Aorta (tissue), 5 donors: ENCODE data around the gene NSUN4. TPM values are rescaled to one million over a fixed set of nuclear protein-coding genes. Genes with fewer than 3 reads are reported as not detected.
A peak's percentile ranks its signal among the peaks of the same experiment; 100 is the strongest.

Source experiments
- ATAC-seq: fragments of 200-7000 bp; cut with Tn5 transposase; one replicate; pipeline ENCODE4 v1.9.1; 2022; ENCODE audit warnings: moderate library complexity; ENCODE audit not compliant: low FRiP score
- DNase-seq, 2 donors: peaks; one replicate each; pipeline ENCODE4 v3.0.0-alpha.2; 2020
- H3K27ac ChIP-seq, 2 donors: one replicate each; pipeline ENCODE4 v1.5.1; 2013; ENCODE audit warnings: low read length in 2 of 2, mild to moderate bottlenecking in 2 of 2, moderate library complexity in 2 of 2, control low read depth in 1 of 2, inconsistent platforms in 1 of 2, low read depth in 1 of 2
- H3K27me3 ChIP-seq, 2 donors: one replicate each; pipeline ENCODE4 v1.6.1; 2013; ENCODE audit warnings: control low read depth in 1 of 2, low read length in 1 of 2, mild to moderate bottlenecking in 1 of 2, moderate library complexity in 1 of 2; ENCODE audit not compliant: insufficient read depth in 2 of 2, control insufficient read depth in 1 of 2
- H3K36me3 ChIP-seq, 2 donors: one replicate each; pipeline ENCODE4 v1.6.1; 2013; ENCODE audit warnings: control low read depth in 1 of 2, low read length in 1 of 2, mild to moderate bottlenecking in 1 of 2; ENCODE audit not compliant: insufficient read depth in 2 of 2, control insufficient read depth in 1 of 2
- H3K4me1 ChIP-seq, 2 donors: one replicate each; pipeline ENCODE4 v1.6.1; 2013; ENCODE audit warnings: low read length in 2 of 2, control low read depth in 1 of 2, mild to moderate bottlenecking in 1 of 2, moderate library complexity in 1 of 2; ENCODE audit not compliant: insufficient read depth in 2 of 2, control insufficient read depth in 1 of 2
- H3K4me3 ChIP-seq, 2 donors: one replicate each; pipeline ENCODE4 v1.5.1; 2013; ENCODE audit warnings: low read length in 2 of 2, control low read depth in 1 of 2, mild to moderate bottlenecking in 1 of 2
- H3K9me3 ChIP-seq: one replicate; pipeline ENCODE4 v1.6.1; 2013; ENCODE audit warnings: mild to moderate bottlenecking, low read length; ENCODE audit not compliant: control insufficient read depth
- WGBS, 2 donors: extraction: QIAGEN DNeasy Blood & Tissue Kit; methylation state at CpG; one replicate each; pipeline ENCODE4 v1.1.7; 2013; 5-methylcytosine and 5-hydroxymethylcytosine counted together
- intact Hi-C, 2 donors: fragments of 100-400 bp; cut with DNase I; formaldehyde crosslinking; loops; one replicate each; pipeline versions ENCODE4 v1.14.2 to v1.15.0; 2022
- polyA plus RNA-seq, 2 donors: library from polyadenylated mRNA; stranded (reverse); fragments of 200-250 nt; gene quantifications; one replicate each; pipeline ENCODE4 v1.2.3, GENCODE V29; 2013
- total RNA-seq, 2 donors: library from RNA; stranded (reverse); fragmentation: NEBNext Ultra II Directional; extraction: Animal tissue kit (Norgen Biotek cat#: 25700); gene quantifications; one replicate each; pipeline ENCODE4 v1.2.1, GENCODE V29; 2021
- donor health status: healthy with polysubstance abuse.
- donor health status: Bipolar disorder and iron deficiency.
- donor health status: DM: no; HTN: no; CAD: no.
- donor health status: DM: no; HTN: no; CAD: no.
- donor health status: DM: yes; HTN: yes; CAD: no.

The NSUN4 gene
- total and polyA plus RNA-seq, 4 donors: 8.6 to 26.3 (median 15.4) TPM

DNA sequence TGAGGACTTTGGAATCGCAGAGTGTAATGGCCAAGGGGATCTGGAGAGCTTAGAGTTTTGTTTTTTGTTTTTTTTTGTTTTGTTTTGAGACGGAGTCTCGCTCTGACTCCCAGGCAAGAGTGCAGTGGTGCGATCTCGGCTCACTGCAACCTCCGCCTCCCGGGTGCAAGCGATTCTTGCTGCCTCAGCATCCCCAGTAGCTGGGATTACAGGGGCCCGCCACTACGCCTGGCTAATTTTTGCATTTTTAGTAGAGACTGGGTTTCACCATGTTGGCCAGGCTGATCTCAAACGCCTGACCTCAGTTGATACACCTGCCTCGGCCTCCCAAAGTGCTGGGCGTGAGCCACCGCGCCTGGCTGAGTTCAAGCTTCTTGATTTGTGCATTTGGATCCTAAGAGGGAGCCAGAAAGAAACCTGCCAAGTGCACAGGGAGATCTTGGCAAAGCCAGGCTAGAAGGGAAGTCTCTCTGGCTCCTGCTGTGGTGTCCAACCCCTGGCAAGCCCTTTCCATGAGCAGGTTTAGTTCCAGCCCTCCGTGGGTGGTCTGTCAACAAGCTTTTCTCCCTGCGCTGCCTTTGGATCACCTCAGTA lies 54.4 kb downstream of the NSUN4 start:
- no peaks in the 10 kb centered on the region for H3K4me1 ChIP-seq
- 7 to 11% methylated on average over 17 of the region's 17 CpGs for WGBS, 2 donors
- no peaks in the 10 kb centered on the region for H3K27me3 ChIP-seq
- no peak overlapping the region for H3K27ac ChIP-seq
- H3K4me3 ChIP-seq: peak overlapping the region; percentile 9 to 56
- ATAC-seq (peak; percentile 43), DNase-seq (no peak)
- intact Hi-C loops: no loop called here
- H3K9me3 ChIP-seq: peaks cover 2% of the 10 kb centered on the region
- H3K36me3 ChIP-seq: no peaks in the 10 kb centered on the region

- Histone ChIP-seq H3K27ac (no peak overlapping the region), H3K4me3 (no peak overlapping the region), H3K27me3 (no peaks in the 10 kb centered on the region), H3K4me1 (no peaks in the 10 kb centered on the region), H3K9me3 (peaks cover 2% of the 10 kb centered on the region), H3K36me3 (no peaks in the 10 kb centered on the region)
- intact Hi-C loops: no loop called here
- DNase-seq (no peak), ATAC-seq (no peak)
- WGBS, 2 donors: 12 to 17% methylated on average over 10 of the region's 10 CpGs
Measured at GRCh38 chr1:46396441-46397398, 56.1 kb downstream of the NSUN4 start.

DNA sequence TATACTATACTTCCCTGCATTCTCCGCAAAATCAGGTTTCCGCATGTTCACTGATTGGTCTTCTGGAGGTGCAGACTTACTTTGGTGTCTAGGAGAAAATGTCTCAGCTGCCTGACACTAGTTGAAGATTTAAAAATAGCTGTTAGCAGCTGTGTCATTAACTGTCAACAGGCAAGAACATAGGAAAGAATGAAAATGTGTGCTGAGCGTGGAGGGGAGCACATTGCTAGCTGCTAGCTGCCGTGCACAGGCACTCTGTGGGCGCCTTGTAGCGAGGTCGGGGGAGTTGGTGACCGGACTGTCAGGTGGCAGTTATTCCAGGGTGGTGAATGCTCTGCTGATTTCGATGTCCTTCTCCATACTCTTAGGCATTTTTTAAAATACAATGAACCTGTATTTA lies 58.7 kb downstream of the NSUN4 start:
- ATAC-seq: no peak

DNA sequence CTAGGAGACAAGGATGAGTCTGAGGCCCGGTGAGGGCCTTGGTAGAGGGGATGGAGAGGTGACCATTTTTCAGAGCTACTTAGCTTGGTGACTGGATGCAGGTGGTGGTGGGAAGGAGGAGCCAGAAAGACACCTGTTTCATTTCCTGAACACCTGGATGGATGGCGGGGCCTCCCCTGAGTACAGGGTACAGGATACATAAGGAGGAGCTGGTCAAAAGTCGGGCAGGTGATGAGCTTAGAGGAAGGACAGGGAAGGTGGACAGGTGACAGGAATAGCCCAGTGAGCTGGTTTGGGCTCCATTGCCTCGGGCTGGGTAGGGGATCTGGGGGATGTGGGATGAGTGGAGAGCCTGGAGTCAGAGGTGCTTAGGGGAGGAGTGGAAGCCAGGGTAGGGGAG lies 59.8 kb downstream of the NSUN4 start:
- Histone ChIP-seq H3K4me1 (no peaks in the 10 kb centered on the region), H3K9me3 (no peaks in the 10 kb centered on the region), H3K4me3 (no peak overlapping the region), H3K27me3 (no peaks in the 10 kb centered on the region), H3K27ac (no peak overlapping the region), H3K36me3 (no peaks in the 10 kb centered on the region)
- no peak for ATAC-seq
- intact Hi-C loops: no loop called here
- DNase-seq: no peak
- 85 to 89% methylated on average over 4 of the region's 4 CpGs for WGBS, 2 donors

More for the DNA sequence above, 58.7 kb downstream of the NSUN4 start:
- DNase-seq: no peak
- Histone ChIP-seq H3K27me3 (no peaks in the 10 kb centered on the region), H3K9me3 (no peaks in the 10 kb centered on the region), H3K27ac (no peak overlapping the region), H3K4me1 (no peaks in the 10 kb centered on the region), H3K4me3 (no peak overlapping the region), H3K36me3 (no peaks in the 10 kb centered on the region)
- intact Hi-C loops: no loop called here
- WGBS, 2 donors: 88 to 91% methylated on average over 9 of the region's 9 CpGs

GRCh38 chr1:46401154-46401913 lies 60.7 kb downstream of the NSUN4 start:
- Histone ChIP-seq H3K4me3 (no peak overlapping the region), H3K36me3 (no peaks in the 10 kb centered on the region), H3K4me1 (no peaks in the 10 kb centered on the region), H3K27me3 (no peaks in the 10 kb centered on the region), H3K27ac (no peak overlapping the region), H3K9me3 (no peaks in the 10 kb centered on the region)
- WGBS, 2 donors: 35 to 39% methylated on average over 6 of the region's 6 CpGs
- DNase-seq (peak in 1 of 2 donors; percentile 25), ATAC-seq (peak; percentile 11)
- intact Hi-C loops: no loop called here

DNA sequence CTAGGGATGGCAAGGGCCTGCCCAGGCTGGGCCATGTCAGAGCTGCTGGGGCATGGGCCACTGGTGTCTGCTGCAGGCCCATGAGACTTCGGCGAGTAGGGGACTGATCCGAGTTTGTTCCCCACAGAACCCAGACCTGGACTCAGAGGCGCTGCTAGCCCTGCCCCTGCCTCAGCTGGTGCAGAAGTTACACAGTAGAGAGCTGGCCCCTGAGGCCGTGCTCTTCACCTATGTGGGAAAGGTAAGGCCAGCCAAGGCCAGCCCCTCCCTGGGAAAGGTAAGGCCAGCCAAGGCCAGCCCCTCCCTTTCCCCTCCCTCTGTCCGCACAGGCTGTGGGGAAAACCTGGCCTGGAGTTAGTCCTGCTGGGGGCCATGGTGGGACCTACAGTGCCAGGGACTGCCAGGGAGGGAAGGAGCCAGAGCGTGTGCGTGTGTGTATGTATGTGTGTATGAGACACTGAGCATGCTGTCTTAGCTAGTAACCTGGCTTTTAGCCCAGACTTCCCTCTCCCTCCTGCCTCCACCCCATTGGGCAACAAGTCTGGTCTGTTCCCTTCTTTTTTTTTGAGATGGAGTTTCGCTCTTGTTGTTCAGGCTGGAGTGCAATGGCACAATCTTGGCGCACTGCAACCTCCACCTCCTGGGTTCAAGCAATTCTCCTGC lies 61.5 kb downstream of the NSUN4 start:
- no peaks in the 10 kb centered on the region for H3K4me1 ChIP-seq
- H3K27ac ChIP-seq: no peak overlapping the region
- H3K27me3 ChIP-seq: no peaks in the 10 kb centered on the region
- 17 to 18% methylated on average over 10 of the region's 10 CpGs for WGBS, 2 donors
- no peaks in the 10 kb centered on the region for H3K9me3 ChIP-seq
- H3K4me3 ChIP-seq: no peak overlapping the region
- no peaks in the 10 kb centered on the region for H3K36me3 ChIP-seq
- intact Hi-C loops: no loop called here
- ATAC-seq (peak; percentile 76), DNase-seq (peak in 1 of 2 donors; percentile 83)

DNA sequence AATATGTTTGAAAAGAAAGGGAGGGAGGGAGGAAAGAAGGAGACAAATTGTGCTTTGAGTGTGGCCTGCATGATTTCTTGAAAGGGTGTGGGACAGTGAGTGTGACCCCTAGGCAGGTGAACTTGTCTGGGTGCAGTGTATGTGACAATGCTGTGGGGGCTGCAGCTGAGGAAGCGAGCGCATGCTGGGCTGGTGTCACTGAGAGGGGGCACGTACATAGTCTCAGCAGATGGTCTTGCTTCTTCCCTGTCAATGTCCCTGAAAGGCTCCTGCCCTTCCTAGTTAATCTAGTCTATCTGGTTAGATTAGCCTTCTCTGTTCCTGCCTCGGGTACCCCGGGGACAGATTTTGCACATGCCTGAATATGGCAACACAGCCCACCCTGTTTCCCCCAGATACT lies 63.3 kb downstream of the NSUN4 start:
- Histone ChIP-seq H3K4me3 (no peak overlapping the region), H3K9me3 (no peaks in the 10 kb centered on the region), H3K27ac (no peak overlapping the region), H3K27me3 (no peaks in the 10 kb centered on the region), H3K36me3 (no peaks in the 10 kb centered on the region), H3K4me1 (no peaks in the 10 kb centered on the region)
- WGBS, 2 donors: 96% methylated on average over 5 of the region's 5 CpGs
- intact Hi-C loops: loop anchor here (2.0 kb wide), 2 partner anchors 119 to 125 kb away; no protein-coding TSS in a partner anchor
- DNase-seq: peak in 1 of 2 donors; percentile 54
- ATAC-seq: no peak

DNA sequence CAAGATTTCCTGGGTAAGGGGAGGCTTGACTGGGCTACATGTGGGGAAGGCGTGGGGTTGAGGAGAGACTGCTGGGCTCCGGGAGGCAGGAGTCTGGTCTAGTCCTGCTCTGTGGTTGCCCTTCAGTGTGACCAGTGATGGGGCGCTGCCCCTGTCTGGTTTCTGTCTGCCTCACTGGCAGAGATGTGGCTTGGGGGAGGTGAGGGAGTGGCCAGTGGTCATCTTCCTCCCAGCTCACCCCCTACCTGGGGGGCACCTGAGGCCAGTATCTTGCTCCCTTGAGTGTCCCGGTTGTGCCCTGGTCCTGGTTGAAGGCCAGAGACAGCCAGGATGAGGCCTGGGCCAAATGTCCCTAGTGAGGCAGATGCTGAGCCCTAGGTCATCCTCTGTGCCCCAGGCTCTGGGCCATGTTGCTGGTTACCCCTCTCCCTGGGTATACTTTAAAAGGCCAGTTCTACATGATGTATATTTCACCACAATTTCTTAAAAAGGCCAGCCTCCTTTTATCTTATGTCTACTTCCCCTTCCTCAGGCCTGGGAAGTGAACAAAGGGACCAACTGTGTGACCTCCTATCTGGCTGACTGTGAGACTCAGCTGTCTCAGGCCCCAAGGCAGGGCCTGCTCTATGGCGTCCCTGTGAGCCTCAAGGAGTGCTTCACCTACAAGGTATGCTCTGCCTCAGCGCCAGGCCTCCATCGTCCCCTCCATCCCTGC lies 64.0 kb downstream of the NSUN4 start:
- no peaks in the 10 kb centered on the region for H3K4me1 ChIP-seq

More for the DNA sequence above, 64.0 kb downstream of the NSUN4 start:
- 94 to 98% methylated on average over 7 of the region's 7 CpGs for WGBS, 2 donors
- no peak overlapping the region for H3K27ac ChIP-seq
- intact Hi-C loops: loop anchor here (2.0 to 5.0 kb wide), 3 partner anchors 118 to 313 kb away; partner anchors contain the start of gene EFCAB14 (in 1 of the 2)
- H3K9me3 ChIP-seq: no peaks in the 10 kb centered on the region
- peak in 1 of 2 donors; percentile 31 for DNase-seq
- H3K27me3 ChIP-seq: no peaks in the 10 kb centered on the region
- ATAC-seq: no peak
- no peaks in the 10 kb centered on the region for H3K36me3 ChIP-seq
- no peak overlapping the region for H3K4me3 ChIP-seq
